Ovary (tissue), 3 donors: ENCODE data around the gene PCDH1.

Experiments used
- EP300 ChIP-seq: sonication (generic); formaldehyde crosslinking; IDR thresholded peaks from one replicate; pipeline ENCODE4 v1.6.1; 2017; ENCODE audit warnings: antibody characterized with exemption
- POLR2A ChIP-seq: fragments of 450-650 bp; IDR thresholded peaks from one replicate; pipeline ENCODE4 v1.6.1; 2017; ENCODE audit warnings: antibody characterized with exemption, mild to moderate bottlenecking, moderate library complexity
- TF ChIP-seq, protein P1 (sequence below), 3 donors: fragments of 450-650 bp in 2 of 3; fragments of 200-600 bp in 1 of 3; IDR thresholded peaks; one replicate each; pipeline versions ENCODE4 v1.5.1 to v1.8.0; 2016 to 2022; ENCODE audit warnings: antibody characterized with exemption in 3 of 3, mild to moderate bottlenecking in 1 of 3
- donor health status: DM: no; HTN: no; CAD: no.

DNA sequence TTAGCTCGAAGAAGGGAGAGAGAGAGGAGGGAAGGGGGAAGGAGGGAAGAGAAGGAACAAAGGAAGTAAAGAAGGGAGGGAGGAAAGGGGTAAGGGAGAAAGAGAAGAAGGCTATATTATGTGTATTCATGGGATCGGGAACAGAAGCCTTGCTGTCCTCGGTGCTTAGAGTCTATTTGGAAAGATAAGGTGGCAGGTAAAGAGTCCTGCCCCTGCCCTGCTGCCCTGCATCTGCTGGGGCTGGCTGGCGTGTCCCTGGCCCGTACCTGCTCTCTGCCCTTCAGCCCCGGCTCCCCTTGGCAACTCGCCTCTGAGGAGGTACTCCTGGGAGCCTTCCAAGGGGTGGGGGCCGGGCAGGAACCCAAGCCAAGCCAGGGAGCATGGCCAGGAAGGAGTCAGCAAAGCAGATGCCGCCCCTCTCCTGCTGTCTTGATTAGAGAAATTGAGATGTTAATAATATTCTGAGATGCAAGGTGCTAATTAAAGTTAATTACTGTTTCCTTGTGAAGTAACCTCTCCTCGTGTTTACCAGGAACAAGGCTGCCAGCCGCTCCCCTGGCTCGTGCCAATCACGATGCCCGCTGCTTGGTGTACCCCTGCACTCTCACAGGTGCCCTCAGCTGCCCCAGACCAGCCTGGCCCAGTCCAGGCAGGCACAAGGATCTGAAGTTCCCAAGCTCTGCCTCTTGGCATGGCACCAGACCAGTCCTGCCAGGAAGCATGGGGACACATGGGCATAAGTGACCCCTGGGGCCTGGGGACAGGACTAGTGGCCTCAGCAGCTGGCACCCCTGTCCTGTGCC is 36.6 kb downstream of the PCDH1 start:
- TF ChIP-seq, protein P1, sequence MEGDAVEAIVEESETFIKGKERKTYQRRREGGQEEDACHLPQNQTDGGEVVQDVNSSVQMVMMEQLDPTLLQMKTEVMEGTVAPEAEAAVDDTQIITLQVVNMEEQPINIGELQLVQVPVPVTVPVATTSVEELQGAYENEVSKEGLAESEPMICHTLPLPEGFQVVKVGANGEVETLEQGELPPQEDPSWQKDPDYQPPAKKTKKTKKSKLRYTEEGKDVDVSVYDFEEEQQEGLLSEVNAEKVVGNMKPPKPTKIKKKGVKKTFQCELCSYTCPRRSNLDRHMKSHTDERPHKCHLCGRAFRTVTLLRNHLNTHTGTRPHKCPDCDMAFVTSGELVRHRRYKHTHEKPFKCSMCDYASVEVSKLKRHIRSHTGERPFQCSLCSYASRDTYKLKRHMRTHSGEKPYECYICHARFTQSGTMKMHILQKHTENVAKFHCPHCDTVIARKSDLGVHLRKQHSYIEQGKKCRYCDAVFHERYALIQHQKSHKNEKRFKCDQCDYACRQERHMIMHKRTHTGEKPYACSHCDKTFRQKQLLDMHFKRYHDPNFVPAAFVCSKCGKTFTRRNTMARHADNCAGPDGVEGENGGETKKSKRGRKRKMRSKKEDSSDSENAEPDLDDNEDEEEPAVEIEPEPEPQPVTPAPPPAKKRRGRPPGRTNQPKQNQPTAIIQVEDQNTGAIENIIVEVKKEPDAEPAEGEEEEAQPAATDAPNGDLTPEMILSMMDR (IDR thresholded peaks at IDR 0.05) = no peak
- TF ChIP-seq POLR2A (no peak), EP300 (no peak)
